Mononuclear cell (primary cell): ENCODE results near the gene MORN5. TPM values are rescaled to one million over a fixed set of nuclear protein-coding genes. Genes with fewer than 3 reads are reported as not detected.

Source experiments
- H3K27me3 ChIP-seq: 2 replicates; pipeline ENCODE4 v1.6.0; 2011; ENCODE audit warnings: low read length, control low read depth; ENCODE audit not compliant: insufficient read depth
- H3K4me1 ChIP-seq: 2 replicates; pipeline ENCODE4 v1.5.1; 2011; ENCODE audit warnings: mild to moderate bottlenecking, low read length, control low read depth; ENCODE audit not compliant: insufficient read depth
- H3K4me3 ChIP-seq: 2 replicates; pipeline ENCODE4 v1.5.1; 2011; ENCODE audit warnings: mild to moderate bottlenecking, low read length, moderate library complexity
- H3K9me3 ChIP-seq: 2 replicates; pipeline ENCODE4 v1.5.1; 2011; ENCODE audit warnings: low read depth, mild to moderate bottlenecking, control low read depth, low read length
- total RNA-seq: library from RNA; depleted of rRNA; stranded (reverse); fragments of >200 nt; gene quantifications from one replicate; pipeline ENCODE4 v1.2.3, GENCODE V29; 2012

MORN5 gene
- total RNA-seq, 1 donor: not detected

GRCh38 chr9:122151267-122151828, 8.4 kb upstream of the MORN5 start:
- Histone ChIP-seq H3K27me3 (no peaks in the 10 kb centered on the region), H3K4me3 (no peak overlapping the region), H3K4me1 (no peaks in the 10 kb centered on the region), H3K9me3 (no peaks in the 10 kb centered on the region)

DNA sequence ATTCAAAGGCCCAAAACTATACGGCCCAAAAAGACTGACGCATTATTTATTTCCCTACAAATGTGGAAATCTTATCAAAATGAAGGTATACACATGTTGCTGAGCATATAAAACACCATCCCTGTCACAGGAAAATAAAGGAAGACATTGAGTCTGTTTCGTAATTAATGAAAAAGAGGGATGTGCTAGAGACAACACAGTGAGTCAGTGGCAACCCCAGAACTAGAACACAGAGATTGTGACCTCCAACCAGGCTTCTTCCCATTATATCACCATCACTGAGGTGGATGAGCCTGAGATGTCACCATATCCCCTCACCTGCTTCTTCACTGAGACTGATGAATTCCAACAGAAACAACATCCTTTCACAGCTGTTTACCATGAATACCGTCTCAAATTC, 3.9 kb upstream of the MORN5 start:
- no peaks in the 10 kb centered on the region for H3K9me3 ChIP-seq

DNA sequence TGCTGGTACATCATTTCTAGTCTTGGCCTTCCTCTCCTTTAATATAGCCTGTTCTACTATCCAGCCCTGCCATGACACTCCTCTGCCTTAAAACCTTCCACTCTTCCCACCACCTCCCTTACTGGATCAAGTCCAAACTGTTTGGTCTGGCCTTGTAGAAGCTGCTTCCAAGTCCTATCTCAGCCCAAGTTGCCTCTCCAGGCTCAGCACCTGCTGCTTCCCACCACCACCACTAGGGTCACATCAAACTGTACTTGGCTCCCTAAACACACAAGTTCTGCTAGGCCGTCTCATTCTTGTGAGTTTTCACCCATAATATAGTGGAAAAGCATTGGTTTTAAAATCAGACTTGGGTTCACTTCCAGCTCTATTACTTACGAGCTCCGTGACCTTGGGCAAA, 1.5 kb upstream of the MORN5 start:
- no peak overlapping the region for H3K4me3 ChIP-seq
- H3K4me1 ChIP-seq: peaks cover 11% of the 10 kb centered on the region
- peaks cover 4% of the 10 kb centered on the region for H3K27me3 ChIP-seq
- H3K9me3 ChIP-seq: no peaks in the 10 kb centered on the region

More for the DNA sequence above, 3.9 kb upstream of the MORN5 start:
- Histone ChIP-seq H3K27me3 (no peaks in the 10 kb centered on the region), H3K4me1 (peaks cover 11% of the 10 kb centered on the region), H3K4me3 (no peak overlapping the region)

- peaks cover 4% of the 10 kb centered on the region for H3K27me3 ChIP-seq
Measured at GRCh38 chr9:122159925-122160246, 178 bp downstream of the MORN5 start.

DNA sequence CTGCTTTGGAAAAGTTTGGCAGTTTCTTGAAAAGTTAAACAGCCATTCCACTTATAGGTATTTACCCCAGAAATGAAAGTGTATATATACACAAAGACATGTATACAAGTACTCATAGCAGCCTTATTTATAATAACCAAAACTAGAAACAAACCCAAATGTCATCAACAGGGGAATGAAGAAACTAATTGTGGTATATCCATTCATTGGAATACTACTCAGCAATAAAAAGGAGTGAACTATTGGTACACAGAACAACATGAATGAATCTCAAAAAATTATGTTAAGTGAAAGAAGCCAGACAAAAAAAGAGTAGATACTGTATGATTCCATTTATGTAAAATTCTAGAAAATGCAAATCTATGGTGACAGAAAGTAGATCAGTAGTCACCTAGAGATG, 2.7 kb downstream of the MORN5 start:
- Histone ChIP-seq H3K4me1 (peaks cover 11% of the 10 kb centered on the region), H3K27me3 (peaks cover 4% of the 10 kb centered on the region), H3K9me3 (no peaks in the 10 kb centered on the region), H3K4me3 (no peak overlapping the region)

More at GRCh38 chr9:122159925-122160246, 178 bp downstream of the MORN5 start:
- Histone ChIP-seq H3K9me3 (no peaks in the 10 kb centered on the region), H3K4me1 (peaks cover 11% of the 10 kb centered on the region), H3K4me3 (peak overlapping the region; percentile 80)

DNA sequence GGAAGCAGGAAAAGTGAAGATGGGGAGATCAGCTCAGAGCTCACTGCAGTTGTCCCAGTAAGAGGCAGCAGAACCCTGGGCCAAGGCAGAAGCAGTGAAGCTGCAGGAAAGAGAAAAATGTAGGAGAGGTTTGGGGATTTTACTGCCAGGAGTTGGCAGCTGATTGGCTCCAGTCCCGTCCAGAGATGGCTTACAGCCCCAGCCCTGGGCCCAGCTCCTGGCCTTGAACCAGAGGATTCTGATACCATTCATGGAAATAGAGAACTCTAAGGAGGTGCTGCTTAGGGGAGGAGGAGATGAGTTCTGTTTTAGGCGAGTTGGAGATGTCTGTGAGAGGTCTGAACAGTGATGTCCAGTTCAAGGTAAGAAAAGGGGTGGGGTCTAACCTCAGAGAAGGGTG, 4.6 kb downstream of the MORN5 start:
- no peak overlapping the region for H3K4me3 ChIP-seq
- no peaks in the 10 kb centered on the region for H3K4me1 ChIP-seq
- H3K27me3 ChIP-seq: peaks cover 4% of the 10 kb centered on the region
- no peaks in the 10 kb centered on the region for H3K9me3 ChIP-seq

DNA sequence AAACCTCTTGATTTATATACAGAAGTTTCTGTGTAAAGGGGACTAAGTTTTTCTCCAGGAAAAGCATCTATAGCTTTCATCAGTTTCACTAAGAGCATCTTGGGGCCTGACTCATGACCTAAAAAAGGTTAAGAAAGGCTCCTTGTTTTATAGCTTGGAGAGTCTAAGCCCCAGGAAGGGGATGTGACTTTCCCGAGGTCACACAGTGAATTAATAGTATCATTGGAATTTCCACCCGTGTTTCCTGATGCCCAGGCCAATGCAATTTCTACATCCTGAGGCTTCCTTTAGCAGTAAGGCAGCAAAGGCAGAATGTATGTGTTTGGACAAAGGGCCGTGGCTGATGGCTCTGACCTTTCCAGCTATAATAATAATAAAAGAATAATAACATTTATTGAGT, 8.6 kb downstream of the MORN5 start:
- no peaks in the 10 kb centered on the region for H3K4me1 ChIP-seq
- no peaks in the 10 kb centered on the region for H3K9me3 ChIP-seq
- H3K4me3 ChIP-seq: no peak overlapping the region
- H3K27me3 ChIP-seq: no peaks in the 10 kb centered on the region

- no peaks in the 10 kb centered on the region for H3K27me3 ChIP-seq
- H3K4me3 ChIP-seq: no peak overlapping the region
- no peaks in the 10 kb centered on the region for H3K9me3 ChIP-seq
- H3K4me1 ChIP-seq: no peaks in the 10 kb centered on the region
Measured at GRCh38 chr9:122172131-122172530, 12.4 kb downstream of the MORN5 start.

DNA sequence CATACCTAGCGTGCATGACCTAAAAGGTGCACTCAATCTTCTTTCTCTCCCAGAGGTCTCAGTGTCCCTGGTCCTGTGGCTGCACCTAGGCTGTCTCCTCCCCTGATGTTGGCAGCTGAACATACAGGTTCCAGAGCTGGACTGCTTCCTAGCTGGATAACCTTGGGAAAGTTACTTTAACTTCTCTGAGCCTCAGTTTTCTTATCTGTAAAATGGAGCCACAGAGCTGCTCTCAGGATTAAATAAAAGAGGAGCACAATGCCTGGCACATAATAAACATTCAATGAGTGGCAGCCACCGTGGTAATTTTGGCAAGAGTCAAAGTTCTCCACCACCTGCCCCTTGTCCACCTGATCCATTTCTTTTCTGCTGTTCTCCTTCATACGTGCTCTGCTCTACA, 14.0 kb downstream of the MORN5 start:
- H3K27me3 ChIP-seq: no peaks in the 10 kb centered on the region
- no peaks in the 10 kb centered on the region for H3K9me3 ChIP-seq
- H3K4me1 ChIP-seq: no peaks in the 10 kb centered on the region
- no peak overlapping the region for H3K4me3 ChIP-seq

DNA sequence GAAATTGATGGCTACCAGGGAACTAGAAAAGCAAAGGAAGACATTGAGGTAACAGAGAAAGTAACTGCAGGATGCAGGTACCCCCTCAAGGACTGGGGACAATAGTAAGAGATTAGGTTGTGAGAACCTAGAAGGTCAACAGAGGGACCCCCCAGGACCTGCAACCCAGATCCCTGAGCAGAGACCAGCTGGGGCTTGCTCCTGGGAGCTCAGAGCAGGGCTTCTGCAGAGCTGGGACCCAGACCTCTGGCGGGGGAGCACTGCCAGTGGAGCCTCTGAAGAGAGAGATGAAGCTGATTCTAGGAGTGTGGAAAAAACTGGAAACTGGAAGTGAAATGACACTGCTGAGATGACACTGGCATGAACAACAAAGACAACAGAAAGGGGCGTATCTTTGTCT, 17.2 kb downstream of the MORN5 start:
- Histone ChIP-seq H3K4me3 (no peak overlapping the region), H3K9me3 (no peaks in the 10 kb centered on the region), H3K4me1 (no peaks in the 10 kb centered on the region), H3K27me3 (no peaks in the 10 kb centered on the region)

DNA sequence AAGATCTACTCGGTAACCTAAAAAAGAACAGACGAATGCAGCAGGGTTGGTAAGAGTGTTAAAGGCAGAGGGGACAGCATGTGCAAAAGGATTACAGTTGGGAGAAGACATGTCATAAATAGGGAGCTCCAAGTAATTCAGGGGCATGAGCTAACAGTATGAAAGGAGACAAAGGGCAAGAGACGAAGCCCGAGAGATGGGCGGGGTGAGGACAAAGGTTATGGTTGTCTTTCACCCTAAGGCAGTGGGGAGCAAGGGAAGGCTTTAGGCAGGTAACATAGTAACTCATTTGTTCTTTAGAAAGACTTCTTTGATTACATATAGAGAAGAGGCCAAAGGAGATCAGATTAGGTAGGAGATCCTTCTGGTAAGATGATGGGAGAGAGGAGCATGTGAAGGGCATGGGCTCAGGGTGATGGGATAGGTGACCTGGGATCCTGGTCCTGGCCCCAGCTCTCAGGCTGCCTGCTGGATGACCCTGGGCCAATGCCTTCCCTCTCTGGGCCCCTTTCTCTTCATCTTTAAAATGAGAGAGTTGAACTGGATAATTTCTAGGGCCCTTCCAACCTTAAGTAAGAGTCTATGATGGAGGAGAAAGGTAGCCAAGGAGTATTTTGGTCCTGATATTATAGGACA, 19.5 kb downstream of the MORN5 start:
- H3K4me3 ChIP-seq: no peak overlapping the region
- H3K9me3 ChIP-seq: no peaks in the 10 kb centered on the region
- no peaks in the 10 kb centered on the region for H3K4me1 ChIP-seq
- H3K27me3 ChIP-seq: no peaks in the 10 kb centered on the region

DNA sequence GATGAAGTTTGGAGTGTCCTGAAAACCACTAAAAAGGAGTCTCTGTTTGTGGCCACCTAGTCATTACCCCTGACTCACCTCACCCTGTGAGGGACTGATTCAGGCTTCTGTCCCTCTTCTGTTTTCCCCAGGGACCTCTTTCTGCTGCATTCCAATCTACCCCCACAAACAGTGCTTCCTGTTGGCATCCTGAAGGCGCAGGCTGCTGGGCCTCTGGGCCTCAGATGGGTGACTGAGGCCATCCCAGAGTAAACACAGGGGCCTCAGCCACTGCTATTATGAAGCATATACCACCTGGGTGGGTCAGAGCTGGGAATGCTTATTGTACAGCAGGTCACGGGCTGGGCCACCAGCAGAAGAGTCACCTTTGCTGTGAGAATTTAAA, 20.0 kb downstream of the MORN5 start:
- Histone ChIP-seq H3K4me3 (no peak overlapping the region), H3K9me3 (no peaks in the 10 kb centered on the region), H3K27me3 (no peaks in the 10 kb centered on the region), H3K4me1 (no peaks in the 10 kb centered on the region)

DNA sequence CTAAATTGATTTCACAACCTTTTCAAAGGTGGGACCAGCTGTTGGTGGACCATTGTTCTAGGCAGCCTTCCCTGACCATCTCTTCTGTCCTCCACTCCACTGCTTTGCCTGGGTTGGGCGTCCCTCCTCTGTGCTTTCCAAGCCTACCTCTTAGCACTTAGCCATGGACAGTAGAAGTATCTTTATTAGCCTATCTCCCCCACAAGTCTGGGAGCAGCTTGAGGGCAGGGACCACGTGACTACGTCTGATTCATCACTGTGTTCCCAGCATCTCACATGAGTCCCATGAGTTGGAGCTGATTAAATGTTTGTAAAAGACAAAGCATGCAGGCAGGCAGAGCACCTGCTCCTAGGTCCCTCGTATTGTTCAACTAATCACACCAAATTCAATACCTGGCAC, 20.9 kb downstream of the MORN5 start:
- Histone ChIP-seq H3K9me3 (no peaks in the 10 kb centered on the region), H3K27me3 (no peaks in the 10 kb centered on the region), H3K4me3 (no peak overlapping the region), H3K4me1 (no peaks in the 10 kb centered on the region)

DNA sequence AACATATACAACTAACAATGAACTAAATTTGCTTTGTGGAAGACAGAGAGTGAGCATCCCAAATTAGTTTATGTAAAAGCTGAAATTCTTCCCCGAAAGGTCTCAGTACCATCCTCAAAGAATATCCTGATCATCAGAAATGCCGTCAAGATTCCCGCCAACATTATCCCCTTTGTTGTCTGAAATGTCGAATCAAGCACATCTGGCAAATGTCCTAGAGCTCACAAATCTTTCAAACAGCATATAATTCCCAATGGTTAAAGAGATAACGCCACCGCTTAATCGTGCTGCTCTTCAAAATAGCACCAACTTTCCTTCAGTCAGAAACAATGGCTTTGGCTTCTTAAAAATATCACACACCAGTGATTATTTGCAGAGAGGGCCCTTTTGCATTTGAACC, 23.8 kb downstream of the MORN5 start:
- Histone ChIP-seq H3K9me3 (no peaks in the 10 kb centered on the region), H3K27me3 (no peaks in the 10 kb centered on the region), H3K4me1 (no peaks in the 10 kb centered on the region)

DNA sequence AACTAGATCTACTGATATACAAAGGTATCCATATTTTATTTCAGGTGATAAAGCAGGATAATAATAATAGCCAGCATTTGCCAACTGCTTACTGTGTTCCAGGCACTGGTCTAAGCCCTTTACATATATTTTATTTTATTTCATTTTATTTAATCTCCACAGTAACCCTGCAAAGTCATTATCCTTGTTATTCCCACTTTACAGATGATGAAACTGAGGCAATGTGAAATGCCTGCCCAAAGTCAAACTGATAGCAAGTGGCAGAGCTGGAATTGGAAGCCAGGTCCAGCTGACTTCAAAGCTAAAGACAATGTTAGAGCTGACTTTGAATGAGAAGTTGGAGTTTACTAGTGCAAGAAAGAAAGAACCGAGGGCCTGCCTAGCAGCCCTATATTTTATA, 24.8 kb downstream of the MORN5 start:
- Histone ChIP-seq H3K4me3 (no peak overlapping the region), H3K27me3 (no peaks in the 10 kb centered on the region), H3K4me1 (no peaks in the 10 kb centered on the region), H3K9me3 (no peaks in the 10 kb centered on the region)

More for the DNA sequence above, 23.8 kb downstream of the MORN5 start:
- no peak overlapping the region for H3K4me3 ChIP-seq

GRCh38 chr9:122186301-122186700, 26.6 kb downstream of the MORN5 start:
- no peak overlapping the region for H3K4me3 ChIP-seq
- H3K27me3 ChIP-seq: no peaks in the 10 kb centered on the region
- H3K9me3 ChIP-seq: no peaks in the 10 kb centered on the region
- no peaks in the 10 kb centered on the region for H3K4me1 ChIP-seq
